ENCODE results near the gene ABTB1. TPM values are rescaled to one million over a fixed set of nuclear protein-coding genes. Genes with fewer than 3 reads are reported as not detected.

ABTB1 gene
- total RNA-seq, 2 experiments from 2014 or later: 4.4 to 14.5 TPM

GRCh38 chr3:127647166-127647844 is 25.4 kb upstream of the ABTB1 start:
- Histone ChIP-seq H3K9me3 (ENCODE audit: low read length) (no peaks in the 10 kb centered on the region), H4K20me1 (ENCODE audit: insufficient read depth, low read length) (no peaks in the 10 kb centered on the region), H3K36me3 (ENCODE audit: insufficient read depth, low read length) (0 out of 2 replicates have a peak, but pooled peaks cover 4% of the 10 kb centered on the region), H3K27ac (ENCODE audit: low read depth, low read length, poor library complexity, severe bottlenecking) (no peak overlapping the region), H3K4me1 (ENCODE audit: insufficient read depth, low read length, poor library complexity, severe bottlenecking) (no peaks in the 10 kb centered on the region), H3K9me2 (ENCODE audit: insufficient read depth, low read length) (no peaks in the 10 kb centered on the region), H3K79me2 (ENCODE audit: insufficient read depth, low read depth, low read length) (no peaks in the 10 kb centered on the region), H3K4me3 (ENCODE audit: low read depth, low read length, poor library complexity, severe bottlenecking) (no peak overlapping the region), H3K4me2 (ENCODE audit: low read length) (no peak overlapping the region), H2AFZ (ENCODE audit: low read length) (no peak overlapping the region)
- DNase-seq (ENCODE audit: low spot score): no peak
- intact Hi-C loops (cut with micrococcal nuclease; ENCODE audit: unreplicated experiment): no loop called here
- TF ChIP-seq, protein P1, sequence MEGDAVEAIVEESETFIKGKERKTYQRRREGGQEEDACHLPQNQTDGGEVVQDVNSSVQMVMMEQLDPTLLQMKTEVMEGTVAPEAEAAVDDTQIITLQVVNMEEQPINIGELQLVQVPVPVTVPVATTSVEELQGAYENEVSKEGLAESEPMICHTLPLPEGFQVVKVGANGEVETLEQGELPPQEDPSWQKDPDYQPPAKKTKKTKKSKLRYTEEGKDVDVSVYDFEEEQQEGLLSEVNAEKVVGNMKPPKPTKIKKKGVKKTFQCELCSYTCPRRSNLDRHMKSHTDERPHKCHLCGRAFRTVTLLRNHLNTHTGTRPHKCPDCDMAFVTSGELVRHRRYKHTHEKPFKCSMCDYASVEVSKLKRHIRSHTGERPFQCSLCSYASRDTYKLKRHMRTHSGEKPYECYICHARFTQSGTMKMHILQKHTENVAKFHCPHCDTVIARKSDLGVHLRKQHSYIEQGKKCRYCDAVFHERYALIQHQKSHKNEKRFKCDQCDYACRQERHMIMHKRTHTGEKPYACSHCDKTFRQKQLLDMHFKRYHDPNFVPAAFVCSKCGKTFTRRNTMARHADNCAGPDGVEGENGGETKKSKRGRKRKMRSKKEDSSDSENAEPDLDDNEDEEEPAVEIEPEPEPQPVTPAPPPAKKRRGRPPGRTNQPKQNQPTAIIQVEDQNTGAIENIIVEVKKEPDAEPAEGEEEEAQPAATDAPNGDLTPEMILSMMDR (conservative IDR thresholded peaks at IDR 0.05; ENCODE audit: low read length): no peak
- no peak for TF ChIP-seq EZH2phosphoT487 (IDR thresholded peaks at IDR 0.05; ENCODE audit: borderline replicate concordance, low read depth, low read length)
- ChIA-PET CTCF (ENCODE audit: unreplicated experiment) (no interaction called here), POLR2A (interaction anchor here (0.7 to 1.2 kb wide), 2 partner anchors 12 to 68 kb away, joined by 3 to 4 read pairs; no protein-coding TSS in a partner anchor)
- BruUV-seq (replicated peaks): no TSS peak

DNA sequence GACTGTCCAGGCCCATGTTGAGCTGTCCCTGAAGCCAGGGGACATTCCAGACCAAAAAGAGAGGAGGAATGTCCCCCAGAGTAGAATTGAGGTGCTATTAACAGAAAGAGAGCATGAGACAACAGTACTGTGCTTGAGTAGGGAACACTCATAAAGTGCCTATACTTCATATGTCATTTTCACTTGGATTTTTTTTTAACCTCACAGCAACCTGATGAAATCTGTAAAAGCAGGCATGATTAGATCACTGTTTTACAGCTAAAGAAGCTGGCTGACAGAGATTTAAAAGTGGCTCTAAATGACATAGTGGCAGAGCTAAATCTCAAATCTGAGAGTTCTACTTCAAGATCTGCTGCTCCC is 24.9 kb upstream of the ABTB1 start:
- H3K9me2 ChIP-seq (ENCODE audit: insufficient read depth, low read length): no peaks in the 10 kb centered on the region
- TF ChIP-seq EZH2phosphoT487 (IDR thresholded peaks at IDR 0.05; ENCODE audit: borderline replicate concordance, low read depth, low read length): no peak
- H3K4me3 ChIP-seq (ENCODE audit: low read depth, low read length, poor library complexity, severe bottlenecking): no peak overlapping the region
- no peak for DNase-seq (ENCODE audit: low spot score)
- no TSS peak for BruUV-seq (replicated peaks)
- no peaks in the 10 kb centered on the region for H3K4me1 ChIP-seq (ENCODE audit: insufficient read depth, low read length, poor library complexity, severe bottlenecking)
- no peaks in the 10 kb centered on the region for H3K79me2 ChIP-seq (ENCODE audit: insufficient read depth, low read depth, low read length)
- no peaks in the 10 kb centered on the region for H3K9me3 ChIP-seq (ENCODE audit: low read length)
- no peak overlapping the region for H3K27ac ChIP-seq (ENCODE audit: low read depth, low read length, poor library complexity, severe bottlenecking)
- no peaks in the 10 kb centered on the region for H4K20me1 ChIP-seq (ENCODE audit: insufficient read depth, low read length)
- H2AFZ ChIP-seq (ENCODE audit: low read length): no peak overlapping the region
- ChIA-PET POLR2A (no interaction called here), CTCF (ENCODE audit: unreplicated experiment) (no interaction called here)
- H3K36me3 ChIP-seq (ENCODE audit: insufficient read depth, low read length): 0 out of 2 replicates have a peak, but pooled peaks cover 4% of the 10 kb centered on the region
- H3K4me2 ChIP-seq (ENCODE audit: low read length): no peak overlapping the region
- intact Hi-C loops (cut with micrococcal nuclease; ENCODE audit: unreplicated experiment): no loop called here

DNA sequence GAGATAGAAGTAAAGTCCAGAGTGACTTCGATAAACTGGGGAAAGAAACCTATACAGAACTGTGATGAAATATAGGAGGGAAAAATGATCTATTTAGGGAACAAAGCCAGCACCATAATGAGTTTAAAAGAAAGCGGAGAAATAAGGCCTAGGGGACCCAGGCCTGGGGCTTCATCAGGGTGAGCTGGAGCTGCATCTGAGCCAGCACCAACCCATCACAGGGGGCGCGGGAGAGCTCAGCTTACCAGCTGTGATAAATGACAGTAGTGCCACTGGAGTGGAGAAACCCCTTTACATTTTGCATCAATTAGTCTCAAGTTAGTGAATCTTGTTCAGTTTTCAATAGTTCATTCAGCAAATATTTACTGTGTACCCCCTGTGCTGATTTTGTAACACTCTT is 22.5 kb upstream of the ABTB1 start:
- BruUV-seq (replicated peaks): no TSS peak
- Histone ChIP-seq H3K4me2 (ENCODE audit: low read length) (no peak overlapping the region), H3K27ac (ENCODE audit: low read depth, low read length, poor library complexity, severe bottlenecking) (no peak overlapping the region), H4K20me1 (ENCODE audit: insufficient read depth, low read length) (no peaks in the 10 kb centered on the region), H3K9me2 (ENCODE audit: insufficient read depth, low read length) (no peaks in the 10 kb centered on the region), H3K4me3 (ENCODE audit: low read depth, low read length, poor library complexity, severe bottlenecking) (no peak overlapping the region), H3K9me3 (ENCODE audit: low read length) (no peaks in the 10 kb centered on the region), H2AFZ (ENCODE audit: low read length) (no peak overlapping the region), H3K79me2 (ENCODE audit: insufficient read depth, low read depth, low read length) (no peaks in the 10 kb centered on the region), H3K4me1 (ENCODE audit: insufficient read depth, low read length, poor library complexity, severe bottlenecking) (no peaks in the 10 kb centered on the region), H3K36me3 (ENCODE audit: insufficient read depth, low read length) (0 out of 2 replicates have a peak, but pooled peaks cover 4% of the 10 kb centered on the region)
- DNase-seq (ENCODE audit: low spot score): no peak
- ChIA-PET POLR2A (no interaction called here), CTCF (ENCODE audit: unreplicated experiment) (no interaction called here)
- TF ChIP-seq EZH2phosphoT487 (IDR thresholded peaks at IDR 0.05; ENCODE audit: borderline replicate concordance, low read depth, low read length): no peak
- TF ChIP-seq, protein P1 (conservative IDR thresholded peaks at IDR 0.05; ENCODE audit: low read length): no peak
- intact Hi-C loops (cut with micrococcal nuclease; ENCODE audit: unreplicated experiment): no loop called here

Measured in OCI-LY7 (cell line).